GM12892 (cell line): ENCODE data around the gene OR51A2.

ENCODE experiments used
- POLR2A ChIP-seq: IDR thresholded peaks from 2 replicates; pipeline ENCODE4 v1.6.1; 2011; ENCODE audit warnings: low read depth, low read length, control low read depth
- POLR2AphosphoS5 ChIP-seq: IDR thresholded peaks from 2 replicates; pipeline ENCODE4 v1.6.1; 2011; ENCODE audit warnings: low read depth, low read length, control low read depth

GRCh38 chr11:4975436-4975835 lies 19.9 kb upstream of the OR51A2 start:
- TF ChIP-seq POLR2A = no peak
- no peak for TF ChIP-seq POLR2AphosphoS5
